Spleen (tissue), 11 donors: Measurements from ENCODE around the gene IFNLR1. TPM values are rescaled to one million over a fixed set of nuclear protein-coding genes. Genes with fewer than 3 reads are reported as not detected.

Source experiments
- DNase-seq: peaks from one replicate; pipeline ENCODE4 v3.0.0-alpha.2; 2020
- H3K27ac ChIP-seq, 8 donors: fragments of 200-600 bp; sonication (generic) in 7 of 8; 1 replicate in 4 of 8; 2 replicates in 4 of 8; pipeline versions ENCODE4 v1.5.0 to v1.8.0; 2016 to 2021; ENCODE audit warnings: inconsistent platforms in 4 of 8, mild to moderate bottlenecking in 4 of 8, moderate library complexity in 1 of 8
- H3K27me3 ChIP-seq, 7 donors: fragments of 200-600 bp; sonication (generic) in 6 of 7; replicated peaks in 1 of 7; 1 replicate in 4 of 7; 2 replicates in 3 of 7; pipeline versions ENCODE4 v1.5.0 to v1.8.0; 2016 to 2021; ENCODE audit warnings: inconsistent platforms in 3 of 7, mild to moderate bottlenecking in 1 of 7
- H3K36me3 ChIP-seq, 6 donors: fragments of 200-600 bp; sonication (generic) in 5 of 6; 1 replicate in 4 of 6; 2 replicates in 2 of 6; pipeline versions ENCODE4 v1.5.0 to v1.8.0; 2016 to 2021; ENCODE audit warnings: inconsistent platforms in 2 of 6
- H3K4me1 ChIP-seq, 6 donors: fragments of 200-600 bp; sonication (generic) in 5 of 6; 1 replicate in 3 of 6; 2 replicates in 3 of 6; pipeline versions ENCODE4 v1.5.0 to v1.8.0; 2016 to 2021; ENCODE audit warnings: inconsistent platforms in 3 of 6
- H3K4me3 ChIP-seq, 8 donors: fragments of 200-600 bp; sonication (generic) in 7 of 8; 1 replicate in 4 of 8; 2 replicates in 4 of 8; pipeline versions ENCODE4 v1.5.0 to v1.8.0; 2016 to 2021; ENCODE audit warnings: inconsistent platforms in 4 of 8, mild to moderate bottlenecking in 4 of 8, moderate library complexity in 2 of 8
- H3K9me3 ChIP-seq, 8 donors: fragments of 200-600 bp; sonication (generic) in 7 of 8; 1 replicate in 4 of 8; 2 replicates in 4 of 8; pipeline versions ENCODE4 v1.5.0 to v1.8.0; 2016 to 2021; ENCODE audit warnings: inconsistent platforms in 4 of 8
- POLR2A ChIP-seq, 3 donors: fragments of 450-650 bp; IDR thresholded peaks; one replicate each; pipeline ENCODE4 v1.5.1; 2017; ENCODE audit warnings: antibody characterized with exemption in 3 of 3, mild to moderate bottlenecking in 1 of 3
- POLR2AphosphoS5 ChIP-seq, 3 donors: sonication (generic); formaldehyde crosslinking; IDR thresholded peaks; one replicate each; pipeline ENCODE4 v1.5.1; 2017; ENCODE audit warnings: antibody characterized with exemption in 3 of 3
- WGBS, 5 donors: extraction: QIAGEN DNeasy Blood & Tissue Kit in 3 of 5; methylation state at CpG; one replicate each; pipeline versions ENCODE4 v1.1.5 to v1.1.7; 2013 to 2018; 5-methylcytosine and 5-hydroxymethylcytosine counted together
- intact Hi-C: fragments of 100-400 bp; cut with DNase I; formaldehyde crosslinking; loops from one replicate; pipeline ENCODE4 v1.15.0; 2023; ENCODE audit warnings: low total_unique reads
- polyA plus RNA-seq, 3 donors: library from polyadenylated mRNA; stranded (reverse); fragments of 200-250 nt; gene quantifications; one replicate each; pipeline ENCODE4 v1.2.1, GENCODE V29; 2013
- total RNA-seq, 7 donors: library from RNA; depleted of rRNA in 3 of 7; stranded (reverse); fragments of >200 nt in 3 of 7; fragmentation: NEBNext Ultra II Directional in 4 of 7; extraction: Animal tissue kit (Norgen Biotek cat#: 25700) in 4 of 7; gene quantifications; one replicate each; pipeline versions ENCODE4 v1.1.0 to v1.2.1, GENCODE V29; 2016 to 2021
- TF ChIP-seq, protein P1 (sequence below), 11 experiments: fragments of 200-600 bp in 7 of 11; fragments of 450-650 bp in 4 of 11; sonication (generic) in 4 of 11; IDR thresholded peaks in 8 of 11; conservative IDR thresholded peaks in 3 of 11; 1 replicate in 7 of 11; 2 replicates in 4 of 11; pipeline versions ENCODE4 v1.4.0 to v1.8.0; 2016 to 2021; ENCODE audit warnings: antibody characterized with exemption in 11 of 11, inconsistent platforms in 4 of 11, mild to moderate bottlenecking in 1 of 11
- donor health status: healthy with polysubstance abuse.
- donor health status: DM: no; HTN: no; CAD: no; lungs with moderate emphysema.
- donor health status: DM: no; HTN: no; CAD: no.
- donor health status: Bipolar disorder and iron deficiency.
- donor health status: healthy.
- donor health status: DM: no; HTN: no; CAD: no.
- donor health status: DM: yes; HTN: yes; CAD: no.

IFNLR1 gene
- total and polyA plus RNA-seq, 10 donors = 1.7 to 8.9 (median 3.6) TPM

DNA sequence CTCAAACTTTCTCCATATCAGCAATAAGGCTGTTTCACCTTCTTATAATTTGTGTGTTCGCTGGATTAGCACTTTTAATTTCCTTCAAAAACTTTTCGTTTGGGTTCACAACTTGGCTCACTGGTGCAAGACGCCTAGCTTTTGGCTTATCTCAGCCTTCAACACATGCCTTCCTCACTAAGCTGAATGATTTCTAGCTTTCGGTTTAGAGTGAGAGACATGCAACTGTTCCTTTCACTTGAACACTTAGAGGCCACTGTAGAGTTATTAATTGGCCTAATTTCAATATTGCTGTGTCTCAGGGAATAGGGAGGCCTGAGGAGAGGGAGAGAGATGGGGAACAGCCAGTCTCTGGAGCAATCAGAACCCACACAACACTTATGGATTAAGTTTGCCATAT lies 41.2 kb upstream of the IFNLR1 start:
- Histone ChIP-seq H3K27ac (no peak overlapping the region), H3K9me3 (no peaks in the 10 kb centered on the region), H3K4me3 (no peak overlapping the region), H3K4me1 (no peaks in the 10 kb centered on the region), H3K27me3 (no peaks in the 10 kb centered on the region), H3K36me3 (no peaks in the 10 kb centered on the region)
- TF ChIP-seq POLR2AphosphoS5 (IDR thresholded peaks at IDR 0.05) = no peak
- TF ChIP-seq, protein P1, sequence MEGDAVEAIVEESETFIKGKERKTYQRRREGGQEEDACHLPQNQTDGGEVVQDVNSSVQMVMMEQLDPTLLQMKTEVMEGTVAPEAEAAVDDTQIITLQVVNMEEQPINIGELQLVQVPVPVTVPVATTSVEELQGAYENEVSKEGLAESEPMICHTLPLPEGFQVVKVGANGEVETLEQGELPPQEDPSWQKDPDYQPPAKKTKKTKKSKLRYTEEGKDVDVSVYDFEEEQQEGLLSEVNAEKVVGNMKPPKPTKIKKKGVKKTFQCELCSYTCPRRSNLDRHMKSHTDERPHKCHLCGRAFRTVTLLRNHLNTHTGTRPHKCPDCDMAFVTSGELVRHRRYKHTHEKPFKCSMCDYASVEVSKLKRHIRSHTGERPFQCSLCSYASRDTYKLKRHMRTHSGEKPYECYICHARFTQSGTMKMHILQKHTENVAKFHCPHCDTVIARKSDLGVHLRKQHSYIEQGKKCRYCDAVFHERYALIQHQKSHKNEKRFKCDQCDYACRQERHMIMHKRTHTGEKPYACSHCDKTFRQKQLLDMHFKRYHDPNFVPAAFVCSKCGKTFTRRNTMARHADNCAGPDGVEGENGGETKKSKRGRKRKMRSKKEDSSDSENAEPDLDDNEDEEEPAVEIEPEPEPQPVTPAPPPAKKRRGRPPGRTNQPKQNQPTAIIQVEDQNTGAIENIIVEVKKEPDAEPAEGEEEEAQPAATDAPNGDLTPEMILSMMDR (IDR thresholded peaks at IDR 0.05 in 8 of 11, conservative IDR thresholded peaks at IDR 0.05 in 3 of 11) = no peak
- TF ChIP-seq POLR2A (IDR thresholded peaks at IDR 0.05) = no peak
- 64 to 78% (median 71%) methylated on average over 4 of the region's 4 CpGs for WGBS, 5 donors
- intact Hi-C loops = no loop called here
- no peak for DNase-seq

DNA sequence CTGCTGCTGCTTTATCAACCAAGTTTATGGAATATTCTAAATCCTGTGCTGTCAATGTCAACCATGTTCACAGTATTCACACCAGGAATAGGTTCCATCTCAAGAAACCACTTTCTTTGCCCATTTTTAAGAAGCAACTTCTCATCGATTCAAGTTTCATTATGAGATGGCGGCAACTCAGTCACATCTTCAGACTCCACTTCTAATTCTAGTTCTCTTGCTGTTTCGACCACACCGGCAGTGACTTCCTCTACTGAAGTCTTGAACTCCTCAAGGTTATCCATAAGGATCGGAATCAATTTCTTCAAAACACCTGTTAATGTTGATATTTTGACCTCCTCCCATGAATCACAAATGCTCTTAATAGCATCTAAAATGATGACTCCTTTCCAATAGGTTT lies 39.7 kb upstream of the IFNLR1 start:
- Histone ChIP-seq H3K27ac (no peak overlapping the region), H3K36me3 (no peaks in the 10 kb centered on the region), H3K9me3 (no peaks in the 10 kb centered on the region), H3K4me3 (no peak overlapping the region), H3K27me3 (peaks cover 0 to 8% (median 0%) of the 10 kb centered on the region in 7 donors), H3K4me1 (no peaks in the 10 kb centered on the region)
- intact Hi-C loops = no loop called here
- TF ChIP-seq POLR2A (IDR thresholded peaks at IDR 0.05) (no peak), POLR2AphosphoS5 (IDR thresholded peaks at IDR 0.05) (no peak)
- TF ChIP-seq, protein P1 (IDR thresholded peaks at IDR 0.05 in 8 of 11, conservative IDR thresholded peaks at IDR 0.05 in 3 of 11) = no peak
- 63 to 81% (median 76%) methylated on average over 5 of the region's 5 CpGs for WGBS, 5 donors
- no peak for DNase-seq

DNA sequence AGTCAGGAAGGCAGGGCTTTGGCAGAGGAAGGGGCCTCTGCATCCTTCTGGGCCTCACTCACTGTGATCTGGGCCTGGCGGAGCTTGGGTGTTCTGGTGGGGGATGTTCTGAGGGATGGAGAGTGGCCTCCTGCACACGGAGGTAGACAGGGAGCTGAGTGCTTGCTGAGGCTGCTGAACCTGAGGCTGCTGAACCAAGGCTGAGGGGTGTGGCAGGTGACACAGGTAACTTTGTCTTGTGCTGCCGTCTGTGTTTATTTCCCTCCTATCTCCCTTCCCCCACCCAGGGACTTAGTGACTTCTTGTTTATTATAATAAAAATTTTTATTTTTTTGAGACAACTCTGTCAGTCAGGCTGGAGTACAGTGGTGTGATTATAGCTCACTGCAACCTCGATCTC lies 37.7 kb upstream of the IFNLR1 start:
- H3K4me3 ChIP-seq = no peak overlapping the region
- no peaks in the 10 kb centered on the region for H3K36me3 ChIP-seq
- no peaks in the 10 kb centered on the region for H3K4me1 ChIP-seq
- WGBS, 5 donors = 80 to 94% (median 85%) methylated on average over 4 of the region's 4 CpGs
- no peak for DNase-seq
- no peaks in the 10 kb centered on the region for H3K9me3 ChIP-seq
- H3K27ac ChIP-seq = no peak overlapping the region
- peaks cover 0 to 9% (median 0%) of the 10 kb centered on the region in 7 donors for H3K27me3 ChIP-seq
- intact Hi-C loops = no loop called here
- TF ChIP-seq, protein P1 (IDR thresholded peaks at IDR 0.05 in 8 of 11, conservative IDR thresholded peaks at IDR 0.05 in 3 of 11) = no peak
- no peak for TF ChIP-seq POLR2A (IDR thresholded peaks at IDR 0.05)

DNA sequence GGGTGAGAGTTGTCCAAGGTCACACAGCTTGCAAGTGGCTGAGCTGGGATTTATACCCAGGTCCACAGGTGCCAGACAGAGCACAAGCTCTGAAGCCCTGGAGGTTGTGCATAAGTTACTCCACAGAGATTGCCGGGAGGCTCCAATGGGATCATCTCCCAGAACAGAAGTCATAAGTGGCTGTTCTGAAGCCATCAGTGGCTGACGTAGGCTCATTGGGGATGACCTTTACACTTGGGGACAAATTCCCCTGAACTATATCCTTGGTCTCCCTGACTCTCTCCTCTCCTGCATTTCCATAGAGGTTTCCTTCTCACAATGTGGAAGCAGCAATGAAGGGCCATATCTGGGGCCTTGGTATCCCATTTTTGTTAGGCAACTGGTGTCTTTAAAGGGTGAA lies 37.0 kb upstream of the IFNLR1 start:
- no peak for TF ChIP-seq POLR2A (IDR thresholded peaks at IDR 0.05)
- TF ChIP-seq, protein P1 (IDR thresholded peaks at IDR 0.05 in 8 of 11, conservative IDR thresholded peaks at IDR 0.05 in 3 of 11) = no peak
- TF ChIP-seq POLR2AphosphoS5 (IDR thresholded peaks at IDR 0.05) = no peak
- no peak for DNase-seq

More for the DNA sequence above, 37.0 kb upstream of the IFNLR1 start:
- no peaks in the 10 kb centered on the region for H3K9me3 ChIP-seq
- intact Hi-C loops = no loop called here
- no peak overlapping the region for H3K4me3 ChIP-seq
- H3K27ac ChIP-seq = no peak overlapping the region
- WGBS, 5 donors = 77 to 100% (median 93%) methylated on average over 2 of the region's 2 CpGs
- H3K36me3 ChIP-seq = no peaks in the 10 kb centered on the region
- peaks cover 0 to 14% (median 0%) of the 10 kb centered on the region in 7 donors for H3K27me3 ChIP-seq
- no peaks in the 10 kb centered on the region for H3K4me1 ChIP-seq
